ENCODE data around the gene SLA2.

- TF ChIP-seq CTCF (IDR thresholded peaks at IDR 0.05; ENCODE audit: borderline replicate concordance, extremely low read depth, low read length, poor library complexity, severe bottlenecking) (no peak), EZH2 (IDR thresholded peaks at IDR 0.05; ENCODE audit: borderline replicate concordance, low read depth, low read length, severe bottlenecking) (no peak)
Measured at GRCh38 chr20:36563374-36563773, 82.6 kb downstream of the SLA2 start.

Measured in DND-41 (cell line).